ENCODE results near the gene ATG4C. TPM values are rescaled to one million over a fixed set of nuclear protein-coding genes. Genes with fewer than 3 reads are reported as not detected.

The ATG4C gene
- total and polyA plus RNA-seq, 4 experiments from 2014 or later: 11.7 to 15.8 (median 14.3) TPM

- H3K9me3 ChIP-seq (ENCODE audit: control insufficient read depth in 1 of 2, low read length in 2 of 2): no peaks in the 10 kb centered on the region
- H3K27ac ChIP-seq (ENCODE audit: low read depth, low read length): no peak overlapping the region
- no peaks in the 10 kb centered on the region for H3K4me1 ChIP-seq (ENCODE audit: insufficient read depth, low read length)
- H3K4me3 ChIP-seq (ENCODE audit: low read length in 2 of 2): no peak overlapping the region
- Mint-ChIP-seq H3K27me3 (peaks cover 6% of the 10 kb centered on the region in 2 donors), H3K36me3 (no peaks in the 10 kb centered on the region), H3K27ac (no peak overlapping the region), H3K4me3 (no peak overlapping the region), H3K9me3 (no peaks in the 10 kb centered on the region), H3K4me1 (no peaks in the 10 kb centered on the region)
- intact Hi-C loops (cut with micrococcal nuclease): no loop called here
- no peaks in the 10 kb centered on the region for H3K27me3 ChIP-seq (ENCODE audit: insufficient read depth, low read length)
- no peaks in the 10 kb centered on the region for H3K36me3 ChIP-seq (ENCODE audit: insufficient read depth, low read length)
- ChIA-PET POLR2A (ENCODE audit: partially characterized antibody) (no interaction called here), CTCF (ENCODE audit: partially characterized antibody) (no interaction called here)
- no peak for DNase-seq
These were observed 113.9 kb downstream of the ATG4C start for GRCh38 chr1:62897788-62898187.

- Histone ChIP-seq H3K27me3 (ENCODE audit: insufficient read depth, low read length) (no peaks in the 10 kb centered on the region), H3K27ac (ENCODE audit: low read depth, low read length) (no peak overlapping the region), H3K4me3 (ENCODE audit: low read length in 2 of 2) (no peak overlapping the region), H3K9me3 (ENCODE audit: control insufficient read depth in 1 of 2, low read length in 2 of 2) (no peaks in the 10 kb centered on the region), H3K36me3 (ENCODE audit: insufficient read depth, low read length) (no peaks in the 10 kb centered on the region), H3K4me1 (ENCODE audit: insufficient read depth, low read length) (no peaks in the 10 kb centered on the region)
- POLR2A ChIA-PET (ENCODE audit: partially characterized antibody): no interaction called here
- no peak for DNase-seq
- no peak overlapping the region for H3K4me3 Mint-ChIP-seq
- H3K36me3 Mint-ChIP-seq: no peaks in the 10 kb centered on the region
- H3K9me3 Mint-ChIP-seq: no peaks in the 10 kb centered on the region
- no peak overlapping the region for H3K27ac Mint-ChIP-seq
- peaks cover 1 to 3% of the 10 kb centered on the region in 2 donors for H3K27me3 Mint-ChIP-seq
- H3K4me1 Mint-ChIP-seq: no peaks in the 10 kb centered on the region
- CTCF ChIA-PET (ENCODE audit: partially characterized antibody): no interaction called here
- intact Hi-C loops (cut with micrococcal nuclease): no loop called here
These were observed 116.6 kb downstream of the ATG4C start for GRCh38 chr1:62900566-62900965.

- H3K4me3 Mint-ChIP-seq: no peak overlapping the region
- CTCF ChIA-PET (ENCODE audit: partially characterized antibody): no interaction called here
These were observed 117.7 kb downstream of the ATG4C start for GRCh38 chr1:62901650-62902049.

DNA sequence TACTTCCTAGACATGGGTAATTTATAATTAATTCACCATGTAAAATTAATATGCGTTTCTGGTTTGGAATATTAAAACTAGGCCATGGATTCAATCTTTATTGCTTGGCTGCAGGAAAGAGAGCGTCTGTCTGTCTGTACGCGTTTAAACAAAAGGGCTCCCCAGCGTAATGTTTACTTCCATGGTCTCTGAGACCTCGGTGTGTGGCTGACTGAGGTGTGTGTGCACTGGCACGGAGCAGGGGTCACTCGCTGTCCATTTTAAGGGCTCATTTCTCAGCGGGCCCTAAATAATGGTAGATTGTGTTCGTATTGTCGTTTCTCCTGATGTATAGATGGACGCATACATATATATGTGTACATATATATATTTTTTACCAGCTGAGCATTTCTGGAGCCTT lies 119.6 kb downstream of the ATG4C start:
- no peak overlapping the region for H3K27ac ChIP-seq (ENCODE audit: low read depth, low read length)
- CTCF ChIA-PET (ENCODE audit: partially characterized antibody): no interaction called here
- no peaks in the 10 kb centered on the region for H3K36me3 ChIP-seq (ENCODE audit: insufficient read depth, low read length)
- intact Hi-C loops (cut with micrococcal nuclease): no loop called here
- Mint-ChIP-seq H3K4me3 (no peak overlapping the region), H3K4me1 (peaks cover 0 to 6% (median 5%) of the 10 kb centered on the region in 4 donors), H3K27ac (no peak overlapping the region), H3K36me3 (no peaks in the 10 kb centered on the region), H3K9me3 (no peaks in the 10 kb centered on the region), H3K27me3 (peaks cover 0 to 2% of the 10 kb centered on the region in 2 donors)
- H3K4me3 ChIP-seq (ENCODE audit: low read length in 2 of 2): no peak overlapping the region
- DNase-seq: no peak
- peaks cover 8% of the 10 kb centered on the region for H3K4me1 ChIP-seq (ENCODE audit: insufficient read depth, low read length)
- H3K9me3 ChIP-seq (ENCODE audit: control insufficient read depth in 1 of 2, low read length in 2 of 2): no peaks in the 10 kb centered on the region
- POLR2A ChIA-PET (ENCODE audit: partially characterized antibody): no interaction called here
- no peaks in the 10 kb centered on the region for H3K27me3 ChIP-seq (ENCODE audit: insufficient read depth, low read length)

More at GRCh38 chr1:62901650-62902049, 117.7 kb downstream of the ATG4C start:
- Mint-ChIP-seq H3K4me1 (no peaks in the 10 kb centered on the region), H3K27me3 (peaks cover 0 to 2% of the 10 kb centered on the region in 2 donors), H3K9me3 (no peaks in the 10 kb centered on the region), H3K27ac (no peak overlapping the region), H3K36me3 (no peaks in the 10 kb centered on the region)
- no peak overlapping the region for H3K4me3 ChIP-seq (ENCODE audit: low read length in 2 of 2)
- DNase-seq: no peak
- H3K36me3 ChIP-seq (ENCODE audit: insufficient read depth, low read length): no peaks in the 10 kb centered on the region
- POLR2A ChIA-PET (ENCODE audit: partially characterized antibody): no interaction called here
- intact Hi-C loops (cut with micrococcal nuclease): no loop called here
- no peak overlapping the region for H3K27ac ChIP-seq (ENCODE audit: low read depth, low read length)
- no peaks in the 10 kb centered on the region for H3K9me3 ChIP-seq (ENCODE audit: control insufficient read depth in 1 of 2, low read length in 2 of 2)
- H3K27me3 ChIP-seq (ENCODE audit: insufficient read depth, low read length): no peaks in the 10 kb centered on the region
- no peaks in the 10 kb centered on the region for H3K4me1 ChIP-seq (ENCODE audit: insufficient read depth, low read length)

DNA sequence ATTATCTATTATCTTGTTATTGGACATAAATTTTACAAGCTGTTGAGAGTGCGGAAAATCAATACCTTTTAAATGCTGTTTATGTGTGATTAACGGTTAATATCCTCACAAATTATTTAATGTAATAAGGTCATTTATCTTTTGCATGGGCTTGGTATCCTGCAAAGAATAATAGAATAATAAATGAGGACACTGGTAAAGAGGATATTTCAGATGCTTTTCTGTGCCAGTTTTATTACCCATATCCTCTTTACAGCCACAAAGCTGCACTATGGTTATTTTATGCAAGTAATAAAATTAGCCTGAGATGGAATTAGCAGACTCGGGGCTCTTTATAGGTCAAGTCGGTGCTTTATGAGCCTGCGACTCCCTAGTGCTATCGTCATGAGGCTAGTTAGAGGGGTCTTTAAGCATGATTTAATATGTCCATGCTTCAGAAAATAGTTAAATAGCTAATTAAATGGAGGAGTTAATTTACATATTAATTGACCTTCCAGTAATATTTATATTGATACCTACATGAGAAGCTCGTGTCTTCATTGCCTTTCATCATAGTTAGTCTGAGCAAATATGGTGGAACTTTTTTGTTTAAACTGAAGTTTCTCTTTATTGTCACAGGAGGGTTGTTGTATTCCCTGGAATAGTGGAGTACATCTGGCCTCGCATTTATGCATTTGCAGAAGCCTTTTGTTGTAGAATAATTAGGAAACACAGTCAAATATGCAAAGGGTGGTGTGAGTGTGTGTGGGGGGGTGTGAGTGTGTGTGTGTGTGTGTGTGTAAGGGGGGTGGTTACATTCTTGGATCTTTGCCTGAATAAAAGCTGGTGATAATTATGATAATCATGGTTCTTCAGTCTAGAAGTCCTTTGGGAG lies 120.3 kb downstream of the ATG4C start:
- intact Hi-C loops (cut with micrococcal nuclease): no loop called here
- Histone ChIP-seq H3K27ac (ENCODE audit: low read depth, low read length) (no peak overlapping the region), H3K36me3 (ENCODE audit: insufficient read depth, low read length) (no peaks in the 10 kb centered on the region), H3K4me3 (ENCODE audit: low read length in 2 of 2) (no peak overlapping the region), H3K9me3 (ENCODE audit: control insufficient read depth in 1 of 2, low read length in 2 of 2) (no peaks in the 10 kb centered on the region), H3K27me3 (ENCODE audit: insufficient read depth, low read length) (no peaks in the 10 kb centered on the region), H3K4me1 (ENCODE audit: insufficient read depth, low read length) (peaks cover 11% of the 10 kb centered on the region)
- CTCF ChIA-PET (ENCODE audit: partially characterized antibody): no interaction called here
- POLR2A ChIA-PET (ENCODE audit: partially characterized antibody): no interaction called here
- no peak overlapping the region for H3K4me3 Mint-ChIP-seq
- H3K9me3 Mint-ChIP-seq: no peaks in the 10 kb centered on the region
- peaks cover 2 to 11% (median 8%) of the 10 kb centered on the region in 4 donors for H3K4me1 Mint-ChIP-seq
- DNase-seq: no peak
- no peak overlapping the region for H3K27ac Mint-ChIP-seq
- no peaks in the 10 kb centered on the region for H3K36me3 Mint-ChIP-seq
- peaks cover 0 to 2% of the 10 kb centered on the region in 2 donors for H3K27me3 Mint-ChIP-seq

- H3K4me3 Mint-ChIP-seq: no peak overlapping the region
- Histone ChIP-seq H3K9me3 (ENCODE audit: control insufficient read depth in 1 of 2, low read length in 2 of 2) (no peaks in the 10 kb centered on the region), H3K27me3 (ENCODE audit: insufficient read depth, low read length) (no peaks in the 10 kb centered on the region), H3K4me1 (ENCODE audit: insufficient read depth, low read length) (peaks cover 11% of the 10 kb centered on the region), H3K36me3 (ENCODE audit: insufficient read depth, low read length) (no peaks in the 10 kb centered on the region), H3K27ac (ENCODE audit: low read depth, low read length) (no peak overlapping the region), H3K4me3 (ENCODE audit: low read length in 2 of 2) (no peak overlapping the region)
- ChIA-PET POLR2A (ENCODE audit: partially characterized antibody) (no interaction called here), CTCF (ENCODE audit: partially characterized antibody) (no interaction called here)
- peaks cover 0 to 2% of the 10 kb centered on the region in 2 donors for H3K27me3 Mint-ChIP-seq
- intact Hi-C loops (cut with micrococcal nuclease): no loop called here
- no peak for DNase-seq
- no peaks in the 10 kb centered on the region for H3K36me3 Mint-ChIP-seq
- H3K9me3 Mint-ChIP-seq: no peaks in the 10 kb centered on the region
- no peak overlapping the region for H3K27ac Mint-ChIP-seq
- peaks cover 2 to 11% (median 8%) of the 10 kb centered on the region in 4 donors for H3K4me1 Mint-ChIP-seq
These were observed 120.9 kb downstream of the ATG4C start for GRCh38 chr1:62904856-62905225.

DNA sequence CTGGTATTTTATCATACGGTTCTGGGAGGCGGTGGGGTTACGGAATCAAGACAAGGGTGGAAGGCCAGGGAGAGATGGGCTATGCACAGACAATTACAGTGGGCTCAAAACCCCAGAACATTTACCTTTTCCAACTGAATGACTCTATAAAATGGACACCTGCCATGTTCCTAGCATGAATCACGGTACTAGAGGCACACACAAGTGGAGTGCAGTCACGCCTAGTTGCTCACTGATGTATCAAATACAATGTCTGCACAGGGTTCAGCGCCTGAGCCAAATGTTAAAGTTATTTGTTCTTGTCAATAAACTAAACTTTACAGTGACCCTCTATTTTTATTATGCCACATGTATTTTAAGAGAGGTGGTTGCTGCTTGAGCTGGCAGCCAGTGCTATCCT lies 121.4 kb downstream of the ATG4C start:
- H3K27me3 Mint-ChIP-seq: peaks cover 0 to 2% of the 10 kb centered on the region in 2 donors
- H3K4me3 Mint-ChIP-seq: no peak overlapping the region
- ChIA-PET CTCF (ENCODE audit: partially characterized antibody) (no interaction called here), POLR2A (ENCODE audit: partially characterized antibody) (no interaction called here)
- peaks cover 2 to 11% (median 8%) of the 10 kb centered on the region in 4 donors for H3K4me1 Mint-ChIP-seq
- intact Hi-C loops (cut with micrococcal nuclease): no loop called here
- Histone ChIP-seq H3K4me3 (ENCODE audit: low read length in 2 of 2) (no peak overlapping the region), H3K27ac (ENCODE audit: low read depth, low read length) (no peak overlapping the region), H3K9me3 (ENCODE audit: control insufficient read depth in 1 of 2, low read length in 2 of 2) (no peaks in the 10 kb centered on the region), H3K27me3 (ENCODE audit: insufficient read depth, low read length) (no peaks in the 10 kb centered on the region), H3K36me3 (ENCODE audit: insufficient read depth, low read length) (no peaks in the 10 kb centered on the region), H3K4me1 (ENCODE audit: insufficient read depth, low read length) (peaks cover 11% of the 10 kb centered on the region)
- no peak overlapping the region for H3K27ac Mint-ChIP-seq
- no peak for DNase-seq
- no peaks in the 10 kb centered on the region for H3K36me3 Mint-ChIP-seq
- H3K9me3 Mint-ChIP-seq: no peaks in the 10 kb centered on the region
